HG03469 (cell line): ENCODE results near the gene ZBTB20.

ENCODE experiments used
- ATAC-seq: cut with Tn5 transposase; IDR thresholded peaks from one replicate; pipeline ENCODE4 v1.9.1; 2021; ENCODE audit warnings: mild to moderate bottlenecking, moderate library complexity, moderate number of reproducible peaks; ENCODE audit not compliant: unreplicated experiment

The ZBTB20 gene

GRCh38 chr3:114792159-114792918 is 354.7 kb downstream of the ZBTB20 start:
- no peak for ATAC-seq

GRCh38 chr3:114790752-114791151 is 356.3 kb downstream of the ZBTB20 start:
- no peak for ATAC-seq

- ATAC-seq, result no peak
These were observed 357.3 kb downstream of the ZBTB20 start for GRCh38 chr3:114789803-114790202.

GRCh38 chr3:114775395-114775794 is 371.7 kb downstream of the ZBTB20 start:
- no peak for ATAC-seq

GRCh38 chr3:114770874-114771273 is 376.2 kb downstream of the ZBTB20 start:
- no peak for ATAC-seq

GRCh38 chr3:114764056-114764492 is 383.0 kb downstream of the ZBTB20 start:
- no peak for ATAC-seq

- no peak for ATAC-seq
These were observed 384.9 kb downstream of the ZBTB20 start for GRCh38 chr3:114762144-114762543.

- no peak for ATAC-seq
These were observed 386.4 kb downstream of the ZBTB20 start for GRCh38 chr3:114760679-114761078.

- no peak for ATAC-seq
These were observed 388.0 kb downstream of the ZBTB20 start for GRCh38 chr3:114758831-114759699.

- peak; percentile 79 for ATAC-seq
These were observed 390.4 kb downstream of the ZBTB20 start for GRCh38 chr3:114756506-114757279.

GRCh38 chr3:114746502-114746901 is 400.6 kb downstream of the ZBTB20 start:
- ATAC-seq, result no peak

GRCh38 chr3:114745322-114746240 is 401.5 kb downstream of the ZBTB20 start:
- no peak for ATAC-seq

GRCh38 chr3:114743746-114744485 is 403.2 kb downstream of the ZBTB20 start:
- no peak for ATAC-seq

GRCh38 chr3:114741066-114741465 is 406.0 kb downstream of the ZBTB20 start:
- no peak for ATAC-seq

- no peak for ATAC-seq
These were observed 407.5 kb downstream of the ZBTB20 start for GRCh38 chr3:114739627-114740026.

- ATAC-seq, result no peak
These were observed 414.7 kb downstream of the ZBTB20 start for GRCh38 chr3:114732353-114732752.

GRCh38 chr3:114730397-114730796 is 416.7 kb downstream of the ZBTB20 start:
- no peak for ATAC-seq

- no peak for ATAC-seq
These were observed 419.7 kb downstream of the ZBTB20 start for GRCh38 chr3:114727373-114727772.

GRCh38 chr3:114725966-114726365 is 421.1 kb downstream of the ZBTB20 start:
- no peak for ATAC-seq
